B cell (primary cell): ENCODE measurements around the gene RAD9B.

Experiments
- CTCF ChIP-seq: fragments of 200-600 bp; IDR thresholded peaks from one replicate; pipeline ENCODE4 v1.8.0; 2022; ENCODE audit warnings: antibody characterized with exemption, mild to moderate bottlenecking
- EZH2 ChIP-seq: IDR thresholded peaks from 2 replicates; pipeline ENCODE4 v1.6.1; 2012; ENCODE audit warnings: borderline replicate concordance, low read depth, mild to moderate bottlenecking, moderate library complexity, low read length; ENCODE audit not compliant: insufficient read depth, poor library complexity, severe bottlenecking

DNA sequence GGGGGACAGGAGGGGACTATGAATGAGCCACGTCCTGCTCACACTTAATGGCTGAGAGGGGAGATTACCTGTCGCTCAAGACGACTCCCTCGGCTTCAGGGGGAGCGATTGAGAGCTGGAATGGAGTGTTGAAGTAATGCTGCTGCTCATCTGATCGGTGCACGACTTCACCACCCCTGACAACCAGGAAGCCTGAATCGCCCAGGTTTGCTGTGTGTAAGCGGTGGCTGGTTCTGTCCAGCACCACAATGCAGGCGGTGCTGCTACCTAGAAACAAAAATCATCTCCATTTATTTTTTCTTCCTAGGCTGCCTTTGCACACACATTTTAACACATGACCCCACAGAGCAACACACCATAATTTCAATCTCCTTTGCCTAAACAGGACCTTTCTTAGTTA lies 43.7 kb downstream of the RAD9B start:
- no peak for TF ChIP-seq CTCF
- no peak for TF ChIP-seq EZH2
